Chondrocyte (in vitro differentiated cells): ENCODE measurements around the gene RIC8A. TPM values are rescaled to one million over a fixed set of nuclear protein-coding genes. Genes with fewer than 3 reads are reported as not detected.
"Not testable (repeated sequence)": the region's sequence is repeated elsewhere in the genome, so short reads cannot be mapped to it uniquely, and the experiment has no call there.

Experiments
- DNase-seq: peaks from one replicate; pipeline ENCODE4 v3.0.0; 2021; ENCODE audit warnings: mixed read lengths, low spot score
- H3K27ac Mint-ChIP-seq: one replicate; pipeline ENCODE4 v1.8.0; 2021; ENCODE audit warnings: mild to moderate bottlenecking, moderate library complexity, mixed read lengths; ENCODE audit not compliant: unreplicated experiment
- H3K27me3 Mint-ChIP-seq: 2 replicates; pipeline ENCODE4 v1.8.0; 2021; ENCODE audit warnings: low read depth, mixed read lengths
- H3K36me3 Mint-ChIP-seq: 2 replicates; pipeline ENCODE4 v1.8.0; 2021; ENCODE audit warnings: low read depth, mixed read lengths
- H3K4me1 Mint-ChIP-seq: 2 replicates; pipeline ENCODE4 v1.8.0; 2021; ENCODE audit warnings: low read depth, mild to moderate bottlenecking, mixed read lengths
- H3K4me3 Mint-ChIP-seq: one replicate; pipeline ENCODE4 v1.8.0; 2021; ENCODE audit warnings: mild to moderate bottlenecking, moderate library complexity, mixed read lengths; ENCODE audit not compliant: unreplicated experiment
- H3K9me3 Mint-ChIP-seq: 2 replicates; pipeline ENCODE4 v1.8.0; 2021; ENCODE audit warnings: low read depth, mixed read lengths
- total RNA-seq: library from RNA; stranded (reverse); gene quantifications from 3 replicates; pipeline ENCODE4 v1.2.1, GENCODE V29; 2021
- TF ChIP-seq, protein P1 (sequence below): fragments of 200-600 bp; sonication (generic); IDR thresholded peaks from 2 replicates; pipeline ENCODE4 v1.5.0; 2021; ENCODE audit warnings: antibody characterized with exemption, mild to moderate bottlenecking, moderate library complexity

Gene RIC8A
- total RNA-seq, 1 donor from 2014 or later, result 107 TPM

DNA sequence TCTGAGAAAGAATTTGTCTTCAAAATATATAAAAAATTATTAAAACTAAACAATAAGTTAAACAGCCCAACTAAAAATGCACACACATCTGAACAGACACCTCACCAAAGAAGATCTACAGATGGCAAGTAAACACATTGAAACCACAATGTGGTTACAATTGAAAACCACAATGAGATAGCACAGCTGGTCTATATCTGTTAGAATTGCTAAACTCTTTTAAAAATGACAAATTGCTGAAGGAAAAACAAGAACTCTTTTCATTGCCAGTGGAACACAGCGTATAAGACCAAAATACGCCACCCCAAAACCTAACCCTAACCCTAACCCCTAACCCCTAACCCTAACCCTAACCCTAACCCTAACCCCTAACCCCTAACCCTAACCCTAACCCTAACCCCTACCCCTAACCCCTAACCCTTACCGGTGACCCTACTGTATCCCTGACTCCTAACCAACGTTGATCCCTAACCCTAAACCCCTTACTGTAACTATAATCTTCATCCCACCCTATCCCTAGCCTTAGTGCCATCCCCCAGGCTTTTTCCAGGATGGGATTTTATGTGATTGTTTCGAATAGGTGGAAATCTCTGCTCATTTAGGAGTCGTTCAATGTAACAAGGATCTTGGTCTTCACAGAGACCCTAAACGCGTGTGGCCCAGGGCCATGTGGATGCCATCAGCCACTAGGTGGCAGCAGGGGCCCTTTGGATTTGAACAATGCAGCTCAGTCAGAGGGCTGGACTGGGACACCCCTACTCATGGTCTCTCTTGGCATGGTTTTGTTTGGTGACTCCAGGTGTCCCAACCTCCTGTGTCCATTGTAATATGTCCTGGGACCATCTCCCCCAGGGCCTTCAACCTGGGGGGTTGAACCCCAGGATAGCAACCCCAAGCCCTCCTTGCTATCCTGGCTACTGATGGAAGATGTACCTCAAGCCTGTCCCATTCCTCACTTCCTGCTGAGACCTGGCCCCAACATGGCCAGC is 15.7 kb upstream of the RIC8A start:
- H3K4me3 Mint-ChIP-seq, H3K27me3 Mint-ChIP-seq, DNase-seq, H3K27ac Mint-ChIP-seq, H3K9me3 Mint-ChIP-seq, H3K36me3 Mint-ChIP-seq, H3K4me1 Mint-ChIP-seq: not testable (repeated sequence)
- TF ChIP-seq, protein P1, sequence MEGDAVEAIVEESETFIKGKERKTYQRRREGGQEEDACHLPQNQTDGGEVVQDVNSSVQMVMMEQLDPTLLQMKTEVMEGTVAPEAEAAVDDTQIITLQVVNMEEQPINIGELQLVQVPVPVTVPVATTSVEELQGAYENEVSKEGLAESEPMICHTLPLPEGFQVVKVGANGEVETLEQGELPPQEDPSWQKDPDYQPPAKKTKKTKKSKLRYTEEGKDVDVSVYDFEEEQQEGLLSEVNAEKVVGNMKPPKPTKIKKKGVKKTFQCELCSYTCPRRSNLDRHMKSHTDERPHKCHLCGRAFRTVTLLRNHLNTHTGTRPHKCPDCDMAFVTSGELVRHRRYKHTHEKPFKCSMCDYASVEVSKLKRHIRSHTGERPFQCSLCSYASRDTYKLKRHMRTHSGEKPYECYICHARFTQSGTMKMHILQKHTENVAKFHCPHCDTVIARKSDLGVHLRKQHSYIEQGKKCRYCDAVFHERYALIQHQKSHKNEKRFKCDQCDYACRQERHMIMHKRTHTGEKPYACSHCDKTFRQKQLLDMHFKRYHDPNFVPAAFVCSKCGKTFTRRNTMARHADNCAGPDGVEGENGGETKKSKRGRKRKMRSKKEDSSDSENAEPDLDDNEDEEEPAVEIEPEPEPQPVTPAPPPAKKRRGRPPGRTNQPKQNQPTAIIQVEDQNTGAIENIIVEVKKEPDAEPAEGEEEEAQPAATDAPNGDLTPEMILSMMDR, result peak; percentile 60

GRCh38 chr11:192674-193128 is 14.8 kb upstream of the RIC8A start, which contains the start of gene SCGB1C1:
Gene SCGB1C1, plus strand, starts transcription at chr11:193078. Its CDS starts 22 bp downstream, at chr11:193100.
- not testable (repeated sequence) for H3K4me3 Mint-ChIP-seq, H3K4me1 Mint-ChIP-seq, H3K27ac Mint-ChIP-seq, DNase-seq, H3K27me3 Mint-ChIP-seq, H3K36me3 Mint-ChIP-seq, H3K9me3 Mint-ChIP-seq

DNA sequence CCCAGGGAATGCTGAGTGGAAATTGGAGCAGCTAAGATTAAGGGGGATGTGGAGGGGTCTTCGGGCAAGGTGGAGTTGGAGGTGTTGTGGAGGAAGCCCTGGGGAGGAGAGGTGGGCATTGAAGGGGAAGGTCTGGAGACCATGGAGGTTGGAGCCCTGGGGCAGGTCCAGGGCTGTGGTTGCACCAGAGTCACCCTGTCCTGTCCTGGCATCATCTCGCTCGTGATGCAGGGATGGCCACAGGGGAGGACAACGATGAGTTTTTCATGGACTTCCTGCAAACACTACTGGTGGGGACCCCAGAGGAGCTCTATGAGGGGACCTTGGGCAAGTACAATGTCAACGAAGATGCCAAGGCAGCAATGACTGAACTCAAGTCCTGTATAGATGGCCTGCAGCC is 14.0 kb upstream of the RIC8A start:
- H3K4me1 Mint-ChIP-seq, H3K27ac Mint-ChIP-seq, H3K36me3 Mint-ChIP-seq, H3K9me3 Mint-ChIP-seq, H3K27me3 Mint-ChIP-seq, H3K4me3 Mint-ChIP-seq: not testable (repeated sequence)
- DNase-seq, result peak; percentile 44

GRCh38 chr11:196786-197731 is 10.4 kb upstream of the RIC8A start:
- no peak overlapping the region for H3K27ac Mint-ChIP-seq
- no peak overlapping the region for H3K4me3 Mint-ChIP-seq
- H3K36me3 Mint-ChIP-seq, result peaks cover 3% of the 10 kb centered on the region
- TF ChIP-seq, protein P1, result no peak
- no peaks in the 10 kb centered on the region for H3K27me3 Mint-ChIP-seq
- H3K9me3 Mint-ChIP-seq, result no peaks in the 10 kb centered on the region
- no peaks in the 10 kb centered on the region for H3K4me1 Mint-ChIP-seq
- peak; percentile 72 for DNase-seq

- no peaks in the 10 kb centered on the region for H3K9me3 Mint-ChIP-seq
Observed at GRCh38 chr11:197741-198235, 9.7 kb upstream of the RIC8A start.

More at GRCh38 chr11:197741-198235, 9.7 kb upstream of the RIC8A start:
- no peak for DNase-seq
- H3K4me1 Mint-ChIP-seq, result peaks cover under 1% of the 10 kb centered on the region
- no peaks in the 10 kb centered on the region for H3K27me3 Mint-ChIP-seq
- peaks cover 5% of the 10 kb centered on the region for H3K36me3 Mint-ChIP-seq
- no peak overlapping the region for H3K4me3 Mint-ChIP-seq
- no peak overlapping the region for H3K27ac Mint-ChIP-seq
- TF ChIP-seq, protein P1, result no peak
